Upper lobe of left lung (tissue), 6 donors: ENCODE data around the gene PELO. TPM values are rescaled to one million over a fixed set of nuclear protein-coding genes. Genes with fewer than 3 reads are reported as not detected.

Experiments
- ATAC-seq, 2 donors: fragments of 200-7000 bp; cut with Tn5 transposase; one replicate each; pipeline ENCODE4 v1.9.1; 2022; ENCODE audit warnings: mild to moderate bottlenecking in 2 of 2, moderate library complexity in 2 of 2; ENCODE audit not compliant: low FRiP score in 2 of 2
- DNase-seq, 2 donors: peaks; one replicate each; pipeline ENCODE4 v3.0.0-alpha.2; 2019 to 2020
- H3K27ac ChIP-seq, 4 donors: fragments of 200-600 bp; sonication (generic); one replicate each; pipeline ENCODE4 v1.5.1; 2016 to 2019
- H3K27me3 ChIP-seq, 4 donors: fragments of 200-600 bp; sonication (generic); one replicate each; pipeline ENCODE4 v1.5.1; 2017 to 2019
- H3K36me3 ChIP-seq, 4 donors: fragments of 200-600 bp; sonication (generic); one replicate each; pipeline ENCODE4 v1.5.1; 2016 to 2019
- H3K4me1 ChIP-seq, 4 donors: fragments of 200-600 bp; sonication (generic); one replicate each; pipeline ENCODE4 v1.5.1; 2018 to 2019
- H3K4me3 ChIP-seq, 4 donors: fragments of 200-600 bp; sonication (generic); one replicate each; pipeline ENCODE4 v1.5.1; 2017 to 2019; ENCODE audit warnings: mild to moderate bottlenecking in 2 of 4, moderate library complexity in 1 of 4
- H3K9me3 ChIP-seq, 4 donors: fragments of 200-600 bp; sonication (generic); one replicate each; pipeline ENCODE4 v1.5.1; 2018 to 2019
- CTCF ChIP-seq, 6 experiments: fragments of 450-650 bp in 4 of 6; fragments of 200-600 bp in 2 of 6; sonication (generic) in 2 of 6; IDR thresholded peaks; one replicate each; pipeline ENCODE4 v1.5.1; 2016 to 2019; ENCODE audit warnings: antibody characterized with exemption in 6 of 6
- EP300 ChIP-seq, 4 donors: sonication (generic); formaldehyde crosslinking; IDR thresholded peaks; one replicate each; pipeline ENCODE4 v1.5.1; 2017; ENCODE audit warnings: antibody characterized with exemption in 4 of 4, control low read depth in 2 of 4
- POLR2A ChIP-seq, 4 donors: fragments of 450-650 bp; IDR thresholded peaks; one replicate each; pipeline ENCODE4 v1.5.1; 2016 to 2017; ENCODE audit warnings: antibody characterized with exemption in 4 of 4, mild to moderate bottlenecking in 2 of 4
- POLR2AphosphoS5 ChIP-seq, 2 donors: sonication (generic); formaldehyde crosslinking; IDR thresholded peaks; one replicate each; pipeline ENCODE4 v1.5.1; 2017; ENCODE audit warnings: antibody characterized with exemption in 2 of 2
- WGBS, 2 donors: methylation state at CpG; one replicate each; pipeline ENCODE4 v1.1.5; 2017 to 2018; 5-methylcytosine and 5-hydroxymethylcytosine counted together
- total RNA-seq, 6 donors: library from RNA; depleted of rRNA in 4 of 6; stranded (reverse); fragments of >200 nt in 4 of 6; gene quantifications; one replicate each; pipeline versions ENCODE4 v1.1.0 to v1.2.1, GENCODE V29; 2016 to 2021
- donor health status: DM: no; HTN: no; CAD: no; lungs with moderate emphysema.
- donor health status: DM: no; HTN: yes; CAD: no; lungs with severe emphysema.

The PELO gene
- total RNA-seq, 6 donors from 2014 or later: 15.0 to 42.3 (median 28.7) TPM

GRCh38 chr5:52825826-52826225, 38.1 kb downstream of the PELO start:
- DNase-seq: no peak
- no peak for ATAC-seq
- Histone ChIP-seq H3K27me3 (no peaks in the 10 kb centered on the region), H3K36me3 (peaks cover 0 to 3% (median 0%) of the 10 kb centered on the region in 4 donors), H3K4me1 (peaks cover 0 to 11% (median 4%) of the 10 kb centered on the region in 4 donors), H3K4me3 (no peak overlapping the region), H3K9me3 (no peaks in the 10 kb centered on the region), H3K27ac (no peak overlapping the region)
- no peak for TF ChIP-seq POLR2A (IDR thresholded peaks at IDR 0.05)
- no peak for TF ChIP-seq EP300 (IDR thresholded peaks at IDR 0.05)
- no peak for TF ChIP-seq CTCF (IDR thresholded peaks at IDR 0.05)
- no peak for TF ChIP-seq POLR2AphosphoS5 (IDR thresholded peaks at IDR 0.05)
- WGBS, 2 donors: 65 to 71% methylated on average over 2 of the region's 2 CpGs

GRCh38 chr5:52827815-52828214, 40.1 kb downstream of the PELO start:
- H3K27ac ChIP-seq: no peak overlapping the region
- 93 to 96% methylated on average over 1 of the region's 1 CpG for whole genome bisulfite sequencing, 2 donors
- H3K9me3 ChIP-seq: no peaks in the 10 kb centered on the region
- peaks cover 0 to 3% (median 0%) of the 10 kb centered on the region in 4 donors for H3K36me3 ChIP-seq
- H3K4me1 ChIP-seq: peaks cover 0 to 7% (median 2%) of the 10 kb centered on the region in 4 donors
- no peak for ATAC-seq
- H3K27me3 ChIP-seq: no peaks in the 10 kb centered on the region
- H3K4me3 ChIP-seq: no peak overlapping the region
- TF ChIP-seq POLR2A (IDR thresholded peaks at IDR 0.05) (no peak), POLR2AphosphoS5 (IDR thresholded peaks at IDR 0.05) (no peak), EP300 (IDR thresholded peaks at IDR 0.05) (no peak), CTCF (IDR thresholded peaks at IDR 0.05) (no peak)
- no peak for DNase-seq

- TF ChIP-seq CTCF (IDR thresholded peaks at IDR 0.05): no peak
- no peak for TF ChIP-seq POLR2A (IDR thresholded peaks at IDR 0.05)
- TF ChIP-seq EP300 (IDR thresholded peaks at IDR 0.05): no peak
- no peak for TF ChIP-seq POLR2AphosphoS5 (IDR thresholded peaks at IDR 0.05)
- no peak overlapping the region for H3K4me3 ChIP-seq
These were observed 41.9 kb downstream of the PELO start for GRCh38 chr5:52829664-52830063.

GRCh38 chr5:52830650-52831049, 42.9 kb downstream of the PELO start:
- no peak for TF ChIP-seq EP300 (IDR thresholded peaks at IDR 0.05)
- TF ChIP-seq POLR2AphosphoS5 (IDR thresholded peaks at IDR 0.05): no peak
- no peak for TF ChIP-seq POLR2A (IDR thresholded peaks at IDR 0.05)
- TF ChIP-seq CTCF (IDR thresholded peaks at IDR 0.05): no peak
- H3K27me3 ChIP-seq: no peaks in the 10 kb centered on the region
- DNase-seq (no peak), ATAC-seq (no peak)
- no peaks in the 10 kb centered on the region for H3K36me3 ChIP-seq
- no peak overlapping the region for H3K27ac ChIP-seq
- WGBS, 2 donors: 77 to 80% methylated on average over 2 of the region's 2 CpGs
- H3K9me3 ChIP-seq: no peaks in the 10 kb centered on the region
- no peak overlapping the region for H3K4me3 ChIP-seq
- peaks cover 0 to 4% (median 0%) of the 10 kb centered on the region in 4 donors for H3K4me1 ChIP-seq

More at GRCh38 chr5:52829664-52830063, 41.9 kb downstream of the PELO start:
- Histone ChIP-seq H3K27ac (no peak overlapping the region), H3K36me3 (no peaks in the 10 kb centered on the region), H3K4me1 (peaks cover 0 to 4% (median 0%) of the 10 kb centered on the region in 4 donors), H3K9me3 (no peaks in the 10 kb centered on the region), H3K27me3 (no peaks in the 10 kb centered on the region)
- no peak for ATAC-seq
- DNase-seq: no peak

GRCh38 chr5:52831786-52832511, 44.2 kb downstream of the PELO start:
- Histone ChIP-seq H3K4me3 (no peak overlapping the region), H3K9me3 (no peaks in the 10 kb centered on the region), H3K4me1 (no peaks in the 10 kb centered on the region), H3K27me3 (no peaks in the 10 kb centered on the region), H3K36me3 (no peaks in the 10 kb centered on the region), H3K27ac (no peak overlapping the region)
- no peak for TF ChIP-seq EP300 (IDR thresholded peaks at IDR 0.05)
- no peak for TF ChIP-seq POLR2A (IDR thresholded peaks at IDR 0.05)
- TF ChIP-seq POLR2AphosphoS5 (IDR thresholded peaks at IDR 0.05): no peak
- no peak for TF ChIP-seq CTCF (IDR thresholded peaks at IDR 0.05)
- DNase-seq: no peak
- WGBS, 2 donors: 66 to 67% methylated on average over 2 of the region's 2 CpGs
- no peak for ATAC-seq
